Pancreas (tissue), 10 donors: ENCODE results near the gene DNAJB2. TPM values are rescaled to one million over a fixed set of nuclear protein-coding genes. Genes with fewer than 3 reads are reported as not detected.

Source experiments
- ATAC-seq, 4 donors: fragments of 200-7000 bp; cut with Tn5 transposase; one replicate each; pipeline versions ENCODE4 v1.8.0 to v1.9.1; 2020; ENCODE audit warnings: mild to moderate bottlenecking in 4 of 4, moderate library complexity in 4 of 4
- DNase-seq, 6 donors: peaks; one replicate each; pipeline ENCODE4 v3.0.0-alpha.2; 2020
- FAIRE-seq: peaks from 2 replicates; lab custom pipeline; 2012; peaks lifted over from hg19 to GRCh38; lab: Jason Lieb, UNC
- H3K27ac ChIP-seq, 4 donors: fragments of 200-600 bp; sonication (generic); 1 replicate in 3 of 4; 2 replicates in 1 of 4; pipeline versions ENCODE4 v1.5.0 to v1.8.0; 2020
- H3K27me3 ChIP-seq, 4 donors: fragments of 200-600 bp; one replicate each; pipeline ENCODE4 v1.8.0; 2021
- H3K36me3 ChIP-seq, 3 donors: fragments of 200-600 bp; sonication (generic) in 1 of 3; one replicate each; pipeline versions ENCODE4 v1.5.0 to v1.8.0; 2020 to 2021
- H3K4me1 ChIP-seq, 3 donors: fragments of 200-600 bp; one replicate each; pipeline ENCODE4 v1.8.0; 2021
- H3K4me3 ChIP-seq, 4 donors: fragments of 200-600 bp; sonication (generic) in 2 of 4; one replicate each; pipeline versions ENCODE4 v1.5.0 to v1.8.0; 2020 to 2021
- H3K9me3 ChIP-seq, 4 donors: fragments of 200-600 bp; one replicate each; pipeline ENCODE4 v1.8.0; 2021
- CTCF ChIP-seq, 4 donors: fragments of 200-600 bp; sonication (generic) in 3 of 4; IDR thresholded peaks; one replicate each; pipeline versions ENCODE4 v1.5.0 to v1.8.0; 2021; ENCODE audit warnings: antibody characterized with exemption in 4 of 4
- WGBS, 2 donors: extraction: QIAGEN DNeasy Blood & Tissue Kit; methylation state at CpG; one replicate each; pipeline ENCODE4 v1.1.7; 2013; 5-methylcytosine and 5-hydroxymethylcytosine counted together
- intact Hi-C, 3 donors: fragments of 100-400 bp; cut with DNase I; formaldehyde crosslinking; loops; one replicate each; pipeline versions ENCODE4 v1.11.1 to v1.14.2; 2022
- polyA plus RNA-seq, 2 donors: library from polyadenylated mRNA; stranded (reverse); fragments of 200-250 nt; gene quantifications; one replicate each; pipeline ENCODE4 v1.2.3, GENCODE V29; 2013
- total RNA-seq, 6 donors: library from RNA; stranded (reverse); fragmentation: NEBNext Ultra II Directional in 4 of 6; extraction: Animal tissue kit (Norgen Biotek cat#: 25700) in 4 of 6; gene quantifications; one replicate each; pipeline versions ENCODE4 v1.2.1 to v1.2.4, GENCODE V29; 2021 to 2023
- donor health status: healthy with polysubstance abuse.
- donor health status: DM: no; HTN: no; CAD: no; lungs with moderate emphysema.
- donor health status: DM: no; HTN: no; CAD: no.
- donor health status: control.
- donor health status: control.
- donor health status: Bipolar disorder and iron deficiency.
- donor health status: DM: yes; HTN: yes; CAD: no.
- donor health status: DM: no; HTN: no; CAD: no.
- donor health status: DM: no; HTN: no; CAD: no.
- donor health status: DM: yes; HTN: yes; CAD: no.

DNAJB2 gene
- total and polyA plus RNA-seq, 8 donors: 44.5 to 96.3 (median 63.0) TPM

GRCh38 chr2:219251656-219252055 is 27.5 kb upstream of the DNAJB2 start:
- 89% methylated on average over 6 of the region's 6 CpGs for WGBS, 2 donors
- no peak for FAIRE-seq
- Histone ChIP-seq H3K36me3 (peaks cover 0 to 5% (median 0%) of the 10 kb centered on the region in 3 donors), H3K4me3 (peak overlapping the region in 1 of 4 donors; percentile 58), H3K27ac (peak overlapping the region in 3 of 4 donors; percentile 26 to 89 (median 80)), H3K9me3 (no peaks in the 10 kb centered on the region), H3K27me3 (no peaks in the 10 kb centered on the region), H3K4me1 (peaks cover 26 to 59% (median 32%) of the 10 kb centered on the region in 3 donors)
- ATAC-seq: no peak
- DNase-seq: no peak
- TF ChIP-seq CTCF (IDR thresholded peaks at IDR 0.05): no peak
- intact Hi-C loops: no loop called here

- ATAC-seq (no peak), FAIRE-seq (no peak), DNase-seq (peak in 1 of 6 donors; percentile 50)
- TF ChIP-seq CTCF (IDR thresholded peaks at IDR 0.05): no peak
- Histone ChIP-seq H3K27me3 (no peaks in the 10 kb centered on the region), H3K4me3 (peak overlapping the region in 2 of 4 donors; percentile 58 to 82), H3K36me3 (peaks cover 0 to 5% (median 0%) of the 10 kb centered on the region in 3 donors), H3K4me1 (peaks cover 26 to 56% (median 32%) of the 10 kb centered on the region in 3 donors), H3K27ac (peak overlapping the region in 3 of 4 donors; percentile 26 to 89 (median 80)), H3K9me3 (no peaks in the 10 kb centered on the region)
- WGBS, 2 donors: 50 to 52% methylated on average over 5 of the region's 5 CpGs
- intact Hi-C loops: no loop called here
Observed at GRCh38 chr2:219252084-219252483, 27.1 kb upstream of the DNAJB2 start.

- DNase-seq (no peak), FAIRE-seq (no peak), ATAC-seq (no peak)
- H3K4me3 ChIP-seq: peak overlapping the region; percentile 58 to 82 (median 64)
- no peak for TF ChIP-seq CTCF (IDR thresholded peaks at IDR 0.05)
- H3K36me3 ChIP-seq: peaks cover 0 to 5% (median 0%) of the 10 kb centered on the region in 3 donors
- 14 to 16% methylated on average over 9 of the region's 9 CpGs for WGBS, 2 donors
- H3K9me3 ChIP-seq: no peaks in the 10 kb centered on the region
- H3K27me3 ChIP-seq: no peaks in the 10 kb centered on the region
- intact Hi-C loops: no loop called here
- H3K27ac ChIP-seq: peak overlapping the region; percentile 13 to 89 (median 68)
- peaks cover 26 to 52% (median 32%) of the 10 kb centered on the region in 3 donors for H3K4me1 ChIP-seq
Observed at GRCh38 chr2:219252570-219252899, 26.6 kb upstream of the DNAJB2 start.

- ATAC-seq (peak; percentile 13 to 24 (median 18)), DNase-seq (peak in 4 of 6 donors; percentile 52 to 76 (median 65)), FAIRE-seq (no peak)
- intact Hi-C loops: no loop called here
- H3K4me3 ChIP-seq: peak within 1 kb of the TSS; percentile 58 to 82 (median 64)
- peaks cover 0 to 5% (median 0%) of the 10 kb centered on the region in 3 donors for H3K36me3 ChIP-seq
- 3% methylated on average over 49 of the region's 49 CpGs for WGBS, 2 donors
- H3K9me3 ChIP-seq: no peaks in the 10 kb centered on the region
- no peaks in the 10 kb centered on the region for H3K27me3 ChIP-seq
- peak within 1 kb of the TSS; percentile 73 to 89 (median 78) for H3K27ac ChIP-seq
- H3K4me1 ChIP-seq: peaks cover 26 to 51% (median 32%) of the 10 kb centered on the region in 3 donors
- TF ChIP-seq CTCF (IDR thresholded peaks at IDR 0.05): no peak
Observed at GRCh38 chr2:219252900-219253752, 26.0 kb upstream of the DNAJB2 start, which contains the start of gene TUBA4B. TUBA4B (plus strand) TSS chr2:219253243; CDS start chr2:219253408, 165 bp downstream.
